Fibroblast of skin of back (primary cell): ENCODE data around the gene CCNB1.
"Not testable (repeated sequence)": the region's sequence is repeated elsewhere in the genome, so short reads cannot be mapped to it uniquely, and the experiment has no call there.

Experiments
- DNase-seq: peaks from one replicate; pipeline ENCODE4 v3.0.0-alpha.2; 2013

The CCNB1 gene

DNA sequence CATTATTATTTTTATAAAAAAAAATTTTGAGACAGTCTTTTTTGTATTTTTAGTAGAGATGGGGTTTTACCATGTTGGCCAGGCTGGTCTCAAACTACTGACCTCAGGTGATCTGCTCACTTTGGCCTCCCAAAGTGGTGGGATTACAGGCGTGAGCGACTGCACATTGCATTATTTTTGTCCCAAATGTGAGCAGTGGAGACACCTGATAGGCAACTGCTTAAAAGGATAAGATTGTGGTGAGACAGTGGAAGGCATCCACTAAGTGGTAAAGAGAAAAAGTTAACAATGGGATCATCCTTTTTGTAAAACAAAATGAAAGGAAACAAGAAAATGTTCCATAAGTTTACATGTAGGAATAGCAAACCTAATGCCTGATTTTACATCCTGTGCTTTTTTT is 20.4 kb downstream of the CCNB1 start:
- no peak for DNase-seq

DNA sequence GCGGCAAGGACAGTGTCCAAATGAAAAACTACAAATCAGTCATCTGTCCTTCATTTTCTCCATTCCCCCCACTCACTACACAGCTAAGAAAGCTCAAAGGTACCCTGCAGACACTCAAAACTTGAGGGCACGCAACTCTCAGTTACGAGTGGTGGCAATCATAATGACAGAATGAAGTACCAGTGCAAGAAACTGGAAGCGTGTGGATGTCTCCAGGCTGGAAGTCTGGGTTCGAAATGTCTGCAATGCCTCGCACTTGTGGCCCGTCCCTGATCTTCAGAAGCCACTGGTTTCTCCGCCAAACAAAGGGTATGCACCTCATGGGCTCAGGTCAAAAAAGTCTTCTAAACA is 21.8 kb downstream of the CCNB1 start:
- no peak for DNase-seq

DNA sequence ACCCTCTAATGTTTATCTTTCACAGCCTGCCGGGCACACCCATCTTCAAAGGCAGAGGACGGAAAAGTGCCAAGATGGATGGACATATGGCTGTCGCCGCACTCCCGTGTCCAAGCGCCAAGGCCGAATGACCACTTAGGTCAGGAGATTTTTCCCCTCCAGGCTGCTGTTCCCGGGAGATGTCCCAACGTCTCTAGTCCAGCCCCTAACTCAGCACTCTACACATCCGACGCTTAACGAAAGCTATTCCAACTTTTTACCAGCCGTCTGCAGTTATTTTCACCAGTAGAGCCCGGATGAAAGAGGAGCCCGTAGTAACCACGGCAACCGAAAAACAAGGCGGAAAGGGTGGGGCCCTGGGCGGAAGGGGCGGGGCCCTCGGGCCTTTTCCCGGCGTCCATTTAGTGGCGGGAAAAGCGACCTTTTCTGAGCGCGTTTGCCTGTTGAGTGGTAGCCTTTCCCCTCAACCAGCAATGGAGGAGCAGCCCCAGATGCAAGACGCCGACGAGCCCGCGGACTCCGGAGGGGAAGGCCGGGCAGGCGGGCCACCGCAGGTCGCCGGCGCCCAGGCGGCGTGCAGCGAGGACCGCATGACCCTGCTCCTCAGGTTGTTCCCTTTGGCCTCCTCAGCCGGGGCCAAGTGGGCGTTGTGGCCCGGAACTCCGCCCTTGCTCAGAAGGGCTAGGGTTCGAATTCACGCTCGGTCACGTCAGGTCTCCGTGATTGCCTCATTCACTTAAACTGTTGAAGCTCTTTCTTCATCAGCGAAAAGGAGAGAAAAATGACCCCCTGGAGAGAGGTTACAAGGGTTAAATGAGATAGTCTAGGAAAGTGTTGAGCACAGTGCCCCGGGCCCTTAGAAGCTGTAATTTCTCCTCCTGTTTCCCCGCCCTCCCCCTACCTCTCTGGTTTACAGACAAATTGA is 22.5 kb downstream of the CCNB1 start, which contains the start of gene CENPH:
Gene CENPH (plus strand): TSS at position 422 of the 925 bp plus-strand sequence. CDS start 52 bp downstream, at position 474.
- DNase-seq = peak; percentile 93

DNA sequence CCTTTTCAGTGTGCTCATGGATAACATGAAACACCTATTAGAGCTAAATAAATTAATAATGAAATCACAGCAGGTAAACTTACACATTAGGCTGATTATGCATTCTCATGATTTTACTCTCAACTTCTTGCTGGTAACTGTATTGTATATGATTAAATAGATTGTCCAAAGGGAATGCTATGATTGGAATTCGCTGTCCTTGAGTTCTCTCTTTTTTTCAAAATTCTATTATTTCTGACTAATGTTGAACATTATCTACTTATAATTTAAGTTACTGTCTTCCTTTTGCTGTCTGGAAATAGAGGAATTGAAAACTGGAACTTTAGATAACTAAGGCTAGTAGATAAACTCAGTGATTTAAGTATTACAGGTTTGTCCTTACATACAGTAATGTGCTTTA is 35.5 kb downstream of the CCNB1 start:
- DNase-seq = peak; percentile 56

DNA sequence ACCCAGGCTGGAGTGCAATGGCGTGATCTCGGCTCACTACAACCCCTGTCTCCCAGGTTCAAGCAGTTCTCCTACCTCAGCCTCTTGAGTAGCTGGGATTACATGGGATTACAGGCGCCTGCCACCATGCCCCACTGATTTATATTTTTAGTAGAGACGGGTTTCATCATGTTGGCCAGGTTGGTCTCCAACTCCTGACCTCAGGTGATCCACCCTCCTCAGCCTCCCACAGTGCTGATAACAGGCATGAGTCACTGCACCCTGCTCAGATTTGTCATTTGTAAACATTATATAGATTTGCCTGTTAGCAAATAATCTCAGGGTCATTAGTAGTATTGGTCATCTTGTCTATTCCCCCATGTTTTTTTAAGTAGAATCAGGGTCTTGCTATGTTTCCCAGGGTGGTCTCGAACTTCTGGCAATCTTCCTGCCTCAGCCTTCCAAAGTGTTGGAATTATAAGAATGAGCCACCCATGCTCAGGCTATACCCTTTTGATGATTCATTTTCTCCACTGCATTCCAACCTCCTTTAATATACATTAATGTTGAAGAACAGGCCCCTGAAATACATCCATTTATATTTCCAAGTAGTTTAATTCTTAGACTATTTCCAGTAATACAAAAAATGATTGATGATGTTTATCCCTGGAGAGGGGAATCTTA is 39.7 kb downstream of the CCNB1 start:
- DNase-seq = peak; percentile 69

DNA sequence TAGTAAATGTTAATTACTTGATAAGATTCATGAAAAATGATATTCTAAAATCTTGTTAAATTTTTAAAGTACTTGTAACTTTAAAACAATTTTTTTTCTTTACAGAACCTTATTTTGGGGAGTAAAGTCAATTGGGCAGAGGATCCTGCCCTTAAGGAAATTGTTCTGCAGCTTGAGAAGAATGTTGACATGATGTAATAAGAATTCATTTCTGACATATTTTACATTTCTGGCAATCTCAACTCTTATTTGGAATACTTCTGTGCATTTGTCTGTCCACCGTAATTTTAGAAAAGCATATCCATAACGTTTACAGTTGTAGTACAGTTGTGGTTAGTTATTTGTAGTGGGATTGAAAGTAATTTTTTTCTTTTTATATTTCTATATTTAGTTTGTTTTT is 42.7 kb downstream of the CCNB1 start:
- peak; percentile 78 for DNase-seq

DNA sequence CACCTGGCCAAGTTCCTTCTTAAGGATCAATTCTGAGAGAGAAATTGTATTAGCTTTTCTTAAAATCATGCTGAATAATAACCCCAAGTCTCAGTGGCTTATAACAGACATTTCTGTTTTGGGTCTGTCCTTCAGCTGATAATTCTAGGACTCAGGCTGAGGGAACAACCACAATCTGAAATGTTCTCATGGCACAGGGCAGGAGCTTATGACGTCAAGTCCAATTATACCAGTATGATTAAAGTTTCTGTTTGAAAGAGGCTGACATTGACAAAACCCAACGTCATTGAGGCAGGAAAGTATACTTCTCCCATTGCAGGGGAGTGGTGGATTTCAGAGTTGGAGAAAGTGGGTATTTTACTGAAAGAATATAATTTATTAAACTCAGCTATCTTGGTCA is 44.2 kb downstream of the CCNB1 start:
- no peak for DNase-seq

DNA sequence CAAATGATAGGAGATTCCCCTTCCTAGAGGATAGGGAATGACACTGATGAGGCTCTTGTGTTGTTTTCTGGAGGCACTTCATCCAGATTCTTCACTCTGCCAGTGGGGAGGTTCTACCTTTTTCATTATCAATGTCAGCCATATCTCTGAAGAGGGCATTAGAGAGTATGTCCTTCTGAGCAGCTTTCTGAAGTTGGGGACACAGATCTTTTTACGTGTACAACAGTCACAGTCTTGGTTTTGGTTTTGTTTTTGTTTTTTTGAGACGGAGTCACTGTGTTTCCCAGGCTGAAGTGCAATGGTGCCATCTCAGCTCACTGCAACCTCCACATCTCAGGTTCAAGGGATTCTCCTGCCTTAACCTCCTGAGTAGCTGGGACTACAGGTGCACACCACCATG is 45.1 kb downstream of the CCNB1 start:
- DNase-seq = no peak

DNA sequence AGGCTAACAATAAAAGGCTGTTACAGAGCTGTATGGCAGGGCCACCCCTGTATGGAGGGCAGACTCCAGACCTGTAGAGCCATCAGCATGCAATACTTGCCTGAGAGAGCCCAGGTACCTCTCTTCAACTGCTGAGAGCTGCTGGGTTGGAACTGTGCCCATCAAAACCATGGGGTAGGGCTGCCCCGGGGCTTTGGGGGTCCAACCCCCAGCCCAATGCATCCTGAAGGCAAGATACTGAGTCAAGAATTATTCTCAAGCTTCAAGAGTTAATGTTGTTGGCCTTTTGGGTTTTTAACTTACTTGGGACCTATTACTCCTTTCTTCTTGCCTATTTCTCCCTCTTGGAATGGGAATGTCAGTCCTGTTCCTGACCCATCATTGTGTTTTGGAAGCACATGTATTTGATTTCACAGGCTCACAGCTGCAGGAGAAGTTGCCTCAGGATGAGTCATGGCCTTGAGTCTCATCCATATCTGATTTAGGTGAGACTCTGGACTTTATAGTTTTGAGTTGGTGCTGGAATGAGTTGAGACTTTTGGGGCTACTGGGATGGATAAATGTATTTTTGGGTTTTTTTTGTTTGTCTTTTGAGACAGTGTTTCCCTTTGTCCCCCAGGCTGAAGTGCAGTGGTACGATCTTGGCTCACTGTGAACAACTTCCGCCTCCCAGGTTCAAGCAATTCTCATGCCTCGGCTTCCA is 46.7 kb downstream of the CCNB1 start:
- DNase-seq = peak; percentile 34

DNA sequence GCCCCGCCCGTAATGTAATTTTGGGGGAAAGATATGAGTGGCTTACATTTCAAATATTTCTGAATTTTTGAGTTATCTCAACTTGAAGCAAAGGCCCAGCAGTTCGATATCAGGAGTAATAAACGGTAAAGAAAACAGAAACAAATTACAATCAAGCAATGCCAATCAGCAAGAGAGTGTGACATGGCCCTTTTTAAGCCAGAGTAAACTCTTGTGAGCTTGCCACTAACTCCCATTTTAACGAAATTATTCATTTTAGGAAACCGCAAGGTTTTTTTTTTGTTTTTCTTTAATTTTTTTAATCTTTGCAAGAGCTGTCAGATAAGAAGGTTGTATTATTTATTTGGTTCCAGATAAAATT is 50.2 kb downstream of the CCNB1 start:
- no peak for DNase-seq

DNA sequence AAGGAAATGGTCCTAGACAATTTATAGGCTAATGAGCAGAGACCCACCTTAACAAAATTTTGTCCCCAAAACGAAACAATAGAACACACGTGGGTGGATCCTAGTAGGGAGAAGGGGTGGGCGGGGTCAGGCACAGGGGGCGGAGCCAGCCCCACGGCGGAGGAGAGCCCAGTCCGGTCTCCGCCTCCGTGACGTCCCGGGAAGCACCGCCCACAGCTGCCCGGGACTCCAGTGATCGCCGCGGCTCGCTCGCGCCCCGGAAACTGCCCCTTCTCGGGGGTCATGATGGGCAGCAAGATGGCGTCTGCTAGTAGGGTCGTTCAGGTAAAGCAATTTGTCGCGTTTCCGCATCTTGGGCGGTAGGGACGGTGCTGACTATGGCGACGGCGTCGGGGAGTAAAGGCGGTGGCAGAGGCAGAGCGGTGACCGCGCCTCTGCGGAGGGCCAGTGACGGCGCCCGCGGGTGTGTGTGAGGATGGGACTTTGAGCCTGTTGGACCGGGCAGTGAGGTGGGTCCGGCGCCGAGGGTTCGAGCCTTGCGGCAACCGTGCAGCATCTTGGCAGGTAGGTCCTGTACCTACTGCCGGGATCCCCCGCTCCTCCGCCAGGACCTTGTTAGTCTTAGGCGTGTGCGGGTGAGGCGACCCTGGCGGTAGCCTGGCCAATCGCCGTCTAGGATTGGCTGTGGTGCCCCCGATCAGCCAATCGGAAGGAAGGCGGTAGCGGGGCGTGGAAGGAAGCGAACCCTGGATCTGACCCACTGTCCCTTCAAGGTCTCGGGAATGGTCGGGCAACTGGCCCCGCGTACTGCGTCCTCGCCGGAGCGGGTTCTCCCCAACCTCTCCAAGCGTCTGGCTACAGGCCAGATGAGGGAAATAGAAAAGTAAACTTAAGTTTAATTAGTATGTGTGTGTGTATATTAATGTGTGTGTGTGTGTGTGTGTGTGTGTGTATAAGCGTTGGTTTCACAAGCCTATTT is 50.9 kb downstream of the CCNB1 start:
- peak; percentile 90 for DNase-seq

DNA sequence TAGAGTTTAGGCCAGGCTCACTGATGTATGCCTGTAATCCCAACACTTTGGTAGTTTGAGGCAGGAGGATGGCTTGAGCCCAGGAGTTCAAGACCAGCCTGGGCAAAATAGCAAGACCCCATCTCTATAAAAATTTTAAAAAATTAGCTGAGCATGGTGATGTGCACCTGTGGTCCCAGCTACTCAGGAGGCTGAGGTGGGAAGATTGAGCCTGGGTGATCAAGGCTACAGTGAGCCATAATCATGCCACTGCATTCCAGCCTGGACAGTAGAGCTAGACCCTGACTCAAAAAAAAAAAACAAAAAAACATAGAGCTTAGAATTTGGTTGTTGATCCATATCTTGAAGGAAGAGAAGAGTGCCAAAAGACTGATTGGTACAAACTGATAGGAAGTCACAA is 53.0 kb downstream of the CCNB1 start:
- DNase-seq = no peak

DNA sequence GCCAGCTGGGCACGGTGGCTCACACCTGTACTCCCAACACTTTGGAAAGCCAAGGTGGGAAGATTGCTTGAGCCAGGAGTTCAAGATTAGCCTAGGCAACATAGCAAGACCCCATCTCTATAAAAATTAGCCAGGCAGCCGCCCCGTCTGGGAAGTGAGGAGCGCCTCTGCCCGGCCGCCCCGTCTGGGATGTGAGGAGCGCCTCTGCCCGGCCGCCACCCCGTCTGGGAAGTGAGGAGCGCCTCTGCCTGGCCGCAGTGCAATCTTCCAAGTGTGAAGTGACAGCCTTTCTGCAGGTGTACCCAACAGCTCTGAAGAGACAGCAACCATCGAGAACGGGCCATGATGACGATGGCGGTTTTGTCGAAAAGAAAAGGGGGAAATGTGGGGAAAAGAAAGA is 53.4 kb downstream of the CCNB1 start:
- DNase-seq = not testable (repeated sequence)

DNA sequence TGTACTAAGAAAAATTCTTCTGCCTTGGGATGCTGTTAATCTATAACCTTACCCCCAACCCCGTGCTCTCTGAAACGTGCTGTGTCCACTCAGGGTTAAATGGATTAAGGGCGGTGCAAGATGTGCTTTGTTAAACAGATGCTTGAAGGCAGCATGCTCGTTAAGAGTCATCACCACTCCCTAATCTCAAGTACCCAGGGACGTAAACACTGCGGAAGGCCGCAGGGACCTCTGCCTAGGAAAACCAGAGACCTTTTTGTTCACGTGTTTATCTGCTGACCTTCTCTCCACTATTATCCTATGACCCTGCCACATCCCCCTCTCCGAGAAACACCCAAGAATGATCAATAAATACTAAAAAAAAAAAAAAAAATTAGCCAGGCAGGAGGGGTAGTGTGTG is 53.9 kb downstream of the CCNB1 start:
- not testable (repeated sequence) for DNase-seq

DNA sequence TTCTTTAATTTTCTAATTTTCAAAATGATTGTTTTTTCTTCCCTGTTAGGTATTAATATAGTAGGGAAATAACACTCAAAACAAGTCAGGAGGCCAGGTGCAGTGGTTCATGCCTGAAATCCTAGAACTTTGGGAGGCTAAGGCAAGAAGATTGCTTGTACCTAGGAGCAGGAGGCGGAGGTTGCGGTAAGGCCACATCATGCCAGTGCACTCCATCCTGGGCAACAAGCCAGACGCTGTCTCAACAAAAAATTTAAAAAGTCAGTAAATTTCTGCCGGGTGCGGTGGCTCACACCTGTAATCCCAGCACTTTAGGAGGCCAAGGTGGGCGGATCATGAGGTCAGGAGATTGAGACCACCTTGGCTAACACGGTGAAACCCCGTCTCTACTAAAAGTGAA is 57.6 kb downstream of the CCNB1 start:
- no peak for DNase-seq

DNA sequence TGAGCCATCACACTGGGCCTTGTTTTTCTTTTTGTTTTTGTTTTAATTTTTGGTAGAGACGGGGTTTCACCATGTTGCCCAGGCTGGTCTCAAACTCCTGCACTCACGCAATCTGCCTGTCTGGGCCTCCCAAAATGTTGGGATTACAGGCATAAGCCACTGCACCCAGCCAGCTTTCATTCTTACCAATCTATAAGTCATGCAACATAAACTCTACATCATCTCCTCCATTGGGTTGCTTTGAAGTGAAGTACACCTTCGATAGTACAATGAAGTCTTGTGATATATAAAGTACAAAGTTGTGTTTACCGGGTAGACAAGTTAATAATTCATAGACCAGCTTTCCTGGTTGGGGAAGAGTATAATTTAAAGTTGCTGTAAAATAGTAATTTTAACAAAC is 58.9 kb downstream of the CCNB1 start:
- DNase-seq = no peak
